H1 (cell line): ENCODE measurements around the gene CEP72. TPM values are rescaled to one million over a fixed set of nuclear protein-coding genes. Genes with fewer than 3 reads are reported as not detected.

ENCODE experiments used
- CTCF ChIA-PET: fragments of 300-600 bp; sonication (Branson Sonifier 250); formaldehyde crosslinking; loops from one replicate; lab custom pipeline; 2021; ENCODE audit not compliant: partially characterized antibody; lab: Charles Lee
- POLR2A ChIA-PET: fragments of 300-600 bp; sonication (Branson Sonifier 250); formaldehyde crosslinking; loops from one replicate; lab custom pipeline; 2021; ENCODE audit warnings: inconsistent platforms; ENCODE audit not compliant: partially characterized antibody; lab: Charles Lee
- DNase-seq, 2 experiments: peaks; one replicate each; pipeline versions ENCODE4 v3.0.0 to v3.0.0-alpha.2; 2010 to 2022; ENCODE audit warnings: low spot score in 2 of 2, low read depth in 1 of 2, mixed read lengths in 1 of 2
- FAIRE-seq: peaks from 2 replicates; lab custom pipeline; 2011; peaks lifted over from hg19 to GRCh38; lab: Jason Lieb, UNC
- H2AFZ ChIP-seq: 2 replicates; pipeline ENCODE4 v1.8.1; 2012; ENCODE audit warnings: low read length, inconsistent platforms
- H2AK5ac ChIP-seq: 2 replicates; pipeline ENCODE4 v1.6.1; 2013; ENCODE audit warnings: low read depth, low read length
- H2BK120ac ChIP-seq: replicated peaks from 2 replicates; pipeline ENCODE3; 2013; ENCODE audit warnings: low read depth, low read length, inconsistent platforms
- H2BK12ac ChIP-seq: 2 replicates; pipeline ENCODE4 v1.6.1; 2013; ENCODE audit warnings: low read depth, low read length
- H2BK15ac ChIP-seq: 2 replicates; pipeline ENCODE4 v1.6.1; 2013; ENCODE audit warnings: low read length
- H2BK20ac ChIP-seq: 2 replicates; pipeline ENCODE4 v1.6.1; 2013; ENCODE audit warnings: low read length
- H2BK5ac ChIP-seq: 2 replicates; pipeline ENCODE4 v1.6.1; 2013; ENCODE audit warnings: low read depth, low read length
- H3K14ac ChIP-seq: 2 replicates; pipeline ENCODE4 v1.6.1; 2013; ENCODE audit warnings: inconsistent platforms; ENCODE audit not compliant: insufficient read length
- H3K18ac ChIP-seq: 2 replicates; pipeline ENCODE4 v1.6.1; 2013; ENCODE audit warnings: low read length; ENCODE audit errors: extremely low read depth
- H3K23ac ChIP-seq: 2 replicates; pipeline ENCODE4 v1.6.1; 2013; ENCODE audit warnings: inconsistent platforms; ENCODE audit not compliant: insufficient read length
- H3K23me2 ChIP-seq: 2 replicates; pipeline ENCODE4 v1.6.1; 2013; ENCODE audit warnings: low read depth, low read length
- H3K27ac ChIP-seq: 2 replicates; pipeline ENCODE4 v1.6.1; 2011; ENCODE audit warnings: low read depth, low read length, inconsistent platforms
- H3K27me3 ChIP-seq, 4 experiments: replicated peaks in 1 of 4; 1 replicate in 1 of 4; 2 replicates in 3 of 4; pipeline versions ENCODE4 v1.6.1 to v1.8.1; 2011 to 2013; ENCODE audit warnings: low read length in 3 of 4, mild to moderate bottlenecking in 3 of 4, inconsistent platforms in 2 of 4, mixed read lengths in 2 of 4, moderate library complexity in 1 of 4; ENCODE audit not compliant: control insufficient read depth in 3 of 4, insufficient read depth in 3 of 4; ENCODE audit errors: extremely low read depth in 1 of 4
- H3K36me3 ChIP-seq, 4 experiments: 2 replicates each; pipeline versions ENCODE4 v1.6.1 to v1.8.1; 2011 to 2013; ENCODE audit warnings: mild to moderate bottlenecking in 4 of 4, low read length in 3 of 4, moderate library complexity in 2 of 4, control low read depth in 1 of 4, inconsistent platforms in 1 of 4; ENCODE audit not compliant: insufficient read depth in 4 of 4, control insufficient read depth in 2 of 4
- H3K4ac ChIP-seq: replicated peaks from 2 replicates; pipeline ENCODE3; 2013; ENCODE audit warnings: low read length, low read depth, mixed read lengths, inconsistent platforms; ENCODE audit not compliant: insufficient read length
- H3K4me1 ChIP-seq, 4 experiments: replicated peaks in 1 of 4; 1 replicate in 1 of 4; 2 replicates in 3 of 4; pipeline versions ENCODE4 v1.6.1 to v1.8.1; 2011 to 2013; ENCODE audit warnings: low read length in 3 of 4, inconsistent platforms in 2 of 4, mixed read lengths in 1 of 4; ENCODE audit not compliant: insufficient read depth in 4 of 4, control insufficient read depth in 3 of 4
- H3K4me2 ChIP-seq, 2 experiments: 2 replicates each; pipeline versions ENCODE4 v1.6.1 to v1.8.1; 2011 to 2013; ENCODE audit warnings: low read depth in 2 of 2, low read length in 2 of 2, control low read depth in 1 of 2, inconsistent platforms in 1 of 2, mild to moderate bottlenecking in 1 of 2; ENCODE audit not compliant: insufficient read depth in 1 of 2
- H3K4me3 ChIP-seq, 4 experiments: fragments of 200-600, 300-600 bp in 1 of 4; sonication (generic), shearing (Covaris generic), sonication (Bioruptor Twin) in 1 of 4; 2 replicates each; pipeline versions ENCODE4 v1.5.1 to v1.8.1; 2011 to 2016; ENCODE audit warnings: low read length in 4 of 4, low read depth in 3 of 4, control low read depth in 2 of 4, inconsistent platforms in 2 of 4, mild to moderate bottlenecking in 2 of 4, mixed read lengths in 1 of 4, moderate library complexity in 1 of 4; ENCODE audit not compliant: insufficient read depth in 2 of 4; ENCODE audit errors: extremely low read depth in 1 of 4
- H3K56ac ChIP-seq: replicated peaks from 2 replicates; pipeline ENCODE3; 2013; ENCODE audit warnings: low read depth, mild to moderate bottlenecking, mixed read lengths, low read length, inconsistent platforms; ENCODE audit not compliant: insufficient read length
- H3K79me1 ChIP-seq: 2 replicates; pipeline ENCODE4 v1.6.1; 2013; ENCODE audit warnings: low read depth, low read length, control low read depth
- H3K79me2 ChIP-seq, 2 experiments: 2 replicates each; pipeline versions ENCODE4 v1.6.1 to v1.8.1; 2012 to 2013; ENCODE audit warnings: low read length in 2 of 2, mild to moderate bottlenecking in 2 of 2, inconsistent platforms in 1 of 2; ENCODE audit not compliant: insufficient read depth in 2 of 2, control insufficient read depth in 1 of 2
- H3K9ac ChIP-seq, 4 experiments: replicated peaks in 1 of 4; 1 replicate in 1 of 4; 2 replicates in 3 of 4; pipeline versions ENCODE4 v1.6.1 to v1.8.1; 2011 to 2013; ENCODE audit warnings: low read depth in 3 of 4, low read length in 3 of 4, control low read depth in 2 of 4, mild to moderate bottlenecking in 2 of 4, moderate library complexity in 2 of 4, inconsistent platforms in 1 of 4; ENCODE audit errors: extremely low read depth in 1 of 4
- H3K9me3 ChIP-seq, 2 experiments: 2 replicates each; pipeline versions ENCODE4 v1.6.1 to v1.8.1; 2012 to 2013; ENCODE audit warnings: mild to moderate bottlenecking in 2 of 2, moderate library complexity in 2 of 2, control low read depth in 1 of 2, inconsistent platforms in 1 of 2, low read depth in 1 of 2, low read length in 1 of 2, mixed read lengths in 1 of 2; ENCODE audit not compliant: insufficient read depth in 2 of 2
- H4K20me1 ChIP-seq, 2 experiments: replicated peaks in 1 of 2; 2 replicates each; pipeline versions ENCODE3 to v1.8.1; 2011 to 2013; ENCODE audit warnings: inconsistent platforms in 2 of 2, low read length in 2 of 2, mild to moderate bottlenecking in 1 of 2; ENCODE audit not compliant: insufficient read depth in 2 of 2, control insufficient read depth in 1 of 2
- H4K5ac ChIP-seq: 2 replicates; pipeline ENCODE4 v1.6.1; 2013; ENCODE audit warnings: low read length, low read depth, mixed read lengths, inconsistent platforms; ENCODE audit not compliant: insufficient read length
- H4K8ac ChIP-seq: 2 replicates; pipeline ENCODE4 v1.8.0; 2013; ENCODE audit warnings: mild to moderate bottlenecking, moderate library complexity, low read length, inconsistent platforms; ENCODE audit not compliant: insufficient read depth; ENCODE audit errors: extremely low read depth
- H4K91ac ChIP-seq: replicated peaks from 2 replicates; pipeline ENCODE3; 2013; ENCODE audit warnings: low read length, mixed read lengths, inconsistent platforms; ENCODE audit not compliant: insufficient read length
- SIX5 ChIP-seq: IDR thresholded peaks from 2 replicates; pipeline ENCODE4 v1.6.1; 2011; ENCODE audit warnings: mild to moderate bottlenecking, low read depth, low read length
- WGBS, 2 experiments: shearing (Covaris generic) in 1 of 2; methylation state at CpG; one replicate each; pipeline versions ENCODE4 v1.1.6 to v1.1.7; 2013 to 2015; ENCODE audit warnings: low lambda C conversion rate in 2 of 2, mixed read lengths in 2 of 2, inconsistent platforms in 1 of 2, low coverage in 1 of 2, missing lambda C conversion rate in 1 of 2; ENCODE audit not compliant: insufficient replicate concordance in 2 of 2, insufficient coverage in 1 of 2, insufficient read length in 1 of 2; ENCODE audit errors: extremely low coverage in 1 of 2, missing lambda C conversion rate in 1 of 2; 5-methylcytosine and 5-hydroxymethylcytosine counted together
- polyA plus RNA-seq, 7 experiments: library from polyadenylated mRNA; depleted of rRNA in 3 of 7; stranded (reverse) in 5 of 7; unstranded in 2 of 7; fragments of >200 nt in 5 of 7; fragments of 200-250 nt in 2 of 7; gene quantifications; 1 replicate in 5 of 7; 2 replicates in 1 of 7; 4 replicates in 1 of 7; pipeline versions ENCODE4 v1.2.1 to v1.2.3, GENCODE V29; 2011 to 2013; ENCODE audit warnings: missing spikeins in 2 of 7, mixed read lengths in 2 of 7
- total RNA-seq: library from RNA; stranded (reverse); fragmentation: NEBNext Ultra II Directional; extraction: Animal tissue kit (Norgen Biotek cat#: 25700); gene quantifications from 2 replicates; pipeline ENCODE4 v1.2.1, GENCODE V29; 2021

Gene CEP72
- total and polyA plus RNA-seq, 2 of the 8 experiments (the other 6 are each of a cell fraction or from before 2014, with no cell fraction given): 13.1 to 19.6 TPM

- Histone ChIP-seq H2BK12ac (no peak overlapping the region), H3K18ac (no peak overlapping the region), H3K27me3 (peaks cover 0 to 1% (median 0%) of the 10 kb centered on the region in 4 experiments; a peak in 1 of 7 replicates), H4K5ac (no peak overlapping the region), H3K79me2 (no peaks in the 10 kb centered on the region), H3K4ac (no peak overlapping the region), H4K8ac (no peak overlapping the region; the same call in 1 of the 2 replicates), H3K56ac (no peak overlapping the region), H3K14ac (no peak overlapping the region), H3K9ac (no peak overlapping the region), H2BK15ac (no peak overlapping the region), H3K9me3 (no peaks in the 10 kb centered on the region), H3K4me2 (no peak overlapping the region), H3K36me3 (no peaks in the 10 kb centered on the region), H2AFZ (no peak overlapping the region), H2AK5ac (no peak overlapping the region), H3K4me1 (peaks cover 0 to 5% (median 0%) of the 10 kb centered on the region in 4 experiments; a peak in 1 of 7 replicates), H2BK20ac (no peak overlapping the region), H2BK120ac (no peak overlapping the region), H4K20me1 (peaks cover 0 to 6% of the 10 kb centered on the region in 2 experiments), H4K91ac (no peak overlapping the region), H3K79me1 (no peaks in the 10 kb centered on the region), H3K23me2 (peaks cover 10% of the 10 kb centered on the region; the same call in 1 of the 2 replicates), H3K4me3 (no peak overlapping the region), H3K27ac (no peak overlapping the region), H2BK5ac (no peak overlapping the region), H3K23ac (no peak overlapping the region)
- no peak for FAIRE-seq
- CTCF ChIA-PET: interaction anchor here (1.0 to 1.4 kb wide), 2 partner anchors 11 to 24 kb away, joined by 3 read pairs; no protein-coding TSS in a partner anchor
- WGBS, 2 experiments: 78% methylated on average over 1 of the region's 1 CpG; no CpG with 5 or more reads in 1 of the 2 experiments
- POLR2A ChIA-PET: no interaction called here
- TF ChIP-seq SIX5: no peak
- DNase-seq: no peak
Measured at GRCh38 chr5:589173-589572, 23.0 kb upstream of the CEP72 start.
